ENCODE results near the gene ZNF236.

GRCh38 chr18:76994086-76994654, 171.8 kb downstream of the ZNF236 start:
- TF ChIP-seq TAF1 (IDR thresholded peaks at IDR 0.05; ENCODE audit: borderline replicate concordance, insufficient read depth, low read length) (no peak), POLR2AphosphoS5 (IDR thresholded peaks at IDR 0.05; ENCODE audit: low read depth, low read length) (no peak)
